HepG2 (cell line): Measurements from ENCODE around the gene HAUS2. TPM values are rescaled to one million over a fixed set of nuclear protein-coding genes. Genes with fewer than 3 reads are reported as not detected.
A peak's percentile ranks its signal among the peaks of the same experiment; 100 is the strongest.

Experiments used
- PRPF4 ChIP-seq: fragments of 200-400 bp; formaldehyde crosslinking; IDR thresholded peaks from 2 replicates; pipeline ENCODE4 v1.6.1; 2016; ENCODE audit warnings: low read length, low read depth; ENCODE audit not compliant: poor library complexity, severe bottlenecking
- THAP9 ChIP-seq: sonication (generic); formaldehyde crosslinking; IDR thresholded peaks from 2 replicates; pipeline ENCODE4; 2020; ENCODE audit warnings: missing genetic modification reagents, mild to moderate bottlenecking, borderline replicate concordance
- TIGD3 ChIP-seq: sonication (generic); formaldehyde crosslinking; IDR thresholded peaks from 2 replicates; pipeline ENCODE4 v1.5.1; 2020; ENCODE audit warnings: mild to moderate bottlenecking, missing genetic modification reagents, borderline replicate concordance
- ZBTB37 ChIP-seq: sonication (generic); formaldehyde crosslinking; IDR thresholded peaks from 2 replicates; pipeline ENCODE4 v1.4.0; 2020; ENCODE audit warnings: mild to moderate bottlenecking, missing genetic modification reagents
- ZNF142 ChIP-seq: sonication (generic); formaldehyde crosslinking; IDR thresholded peaks from 2 replicates; pipeline ENCODE4 v1.4.0; 2020; ENCODE audit warnings: missing genetic modification reagents
- ZNF275 ChIP-seq: sonication (generic); formaldehyde crosslinking; IDR thresholded peaks from 2 replicates; pipeline ENCODE4 v1.8.0; 2022; ENCODE audit warnings: missing genetic modification reagents, mild to moderate bottlenecking, inconsistent platforms, borderline replicate concordance
- ZNF513 ChIP-seq: sonication (generic); formaldehyde crosslinking; conservative IDR thresholded peaks from 2 replicates; pipeline ENCODE4 v1.5.0; 2020; ENCODE audit warnings: missing genetic modification reagents
- ZNF704 ChIP-seq: sonication (generic); formaldehyde crosslinking; IDR thresholded peaks from 2 replicates; pipeline ENCODE4 v1.8.1; 2023; ENCODE audit warnings: mild to moderate bottlenecking, inconsistent platforms, moderate library complexity, missing genetic modification reagents, borderline replicate concordance
- polyA plus RNA-seq, 8 experiments: library from polyadenylated mRNA; depleted of rRNA in 3 of 8; stranded (reverse) in 7 of 8; unstranded in 1 of 8; fragments of >200 nt; fragmentation: Illumina TruSeq in 4 of 8; extraction: Trizol in 4 of 8; gene quantifications; 2 replicates each; pipeline versions ENCODE4 v1.2.1 to v1.2.3, GENCODE V29; 2011 to 2016; ENCODE audit warnings: low read depth in 4 of 8, missing spikeins in 1 of 8, mixed read lengths in 1 of 8; ENCODE audit not compliant: insufficient read depth in 1 of 8
- total RNA-seq, 5 experiments: library from RNA; depleted of rRNA; stranded (reverse); fragments of >200 nt; fragmentation: Illumina TruSeq; extraction: Trizol; gene quantifications; 2 replicates each; pipeline ENCODE4 v1.2.3, GENCODE V29; 2016; ENCODE audit warnings: low read depth in 1 of 5

Gene HAUS2
- total and polyA plus RNA-seq, 2 of the 13 experiments (the other 11 are each of a cell fraction or from before 2014, with no cell fraction given): 11.6 to 32.9 TPM

GRCh38 chr15:42548249-42549031 is at the start of gene HAUS2, which contains the start of gene LRRC57 (continued):
- no peak; the same call in 1 of the 2 replicates for TF ChIP-seq ZNF275
- TF ChIP-seq PRPF4: no peak
- TF ChIP-seq TIGD3: peak; percentile 41; the same call in 1 of the 2 replicates
- peak; percentile 80; the same call in 1 of the 2 replicates for TF ChIP-seq THAP9 (CRISPR knock-in tag)
- peak; percentile 55; the same call in 1 of the 2 replicates for TF ChIP-seq ZNF142 (CRISPR knock-in tag)
- no peak for TF ChIP-seq ZNF513 (CRISPR knock-in tag)
- TF ChIP-seq ZNF704: peak; percentile 75; the same call in 1 of the 2 replicates
- 0 out of 2 replicates have a peak, but pooled peaks have one; percentile 45 for TF ChIP-seq ZBTB37 (CRISPR knock-in tag)
